A673 (cell line): ENCODE results near the gene GRID1. TPM values are rescaled to one million over a fixed set of nuclear protein-coding genes. Genes with fewer than 3 reads are reported as not detected.

ENCODE experiments used
- BruUV-seq: library from RNA; stranded (reverse); fragments of 400-500 nt; replicated peaks from 2 replicates; lab custom pipeline; 2021; lab: Mats Ljungman, UMichigan
- CTCF ChIA-PET: fragments of 300-600 bp; sonication (Branson Sonifier 250); formaldehyde crosslinking; loops from one replicate; lab custom pipeline; 2022; ENCODE audit warnings: antibody characterized with exemption; lab: Charles Lee
- POLR2A ChIA-PET: fragments of 300-600 bp; sonication (Branson Sonifier 250); formaldehyde crosslinking; loops from one replicate; lab custom pipeline; 2022; ENCODE audit warnings: antibody characterized with exemption; ENCODE audit not compliant: low non-redundant PET; lab: Charles Lee
- DNase-seq: peaks from one replicate; pipeline ENCODE4 v3.0.0-alpha.2; 2015; ENCODE audit warnings: low spot score
- H3K27ac ChIP-seq: fragments of 200-600 bp; sonication (generic); 2 replicates; pipeline ENCODE4 v1.5.1; 2016; ENCODE audit warnings: mixed run types, low read depth, mild to moderate bottlenecking, mixed read lengths, antibody characterized with exemption, low read length; ENCODE audit not compliant: poor library complexity, severe bottlenecking
- H3K27me3 ChIP-seq: fragments of 200-600 bp; sonication (generic); replicated peaks from 2 replicates; pipeline ENCODE4 v1.6.1; 2017; ENCODE audit warnings: mixed run types, low read depth, mild to moderate bottlenecking, mixed read lengths, antibody characterized with exemption, low read length; ENCODE audit not compliant: insufficient read depth, poor library complexity
- H3K36me3 ChIP-seq: fragments of 200-600 bp; sonication (generic); 2 replicates; pipeline ENCODE4 v1.6.1; 2016; ENCODE audit warnings: mixed run types, mild to moderate bottlenecking, mixed read lengths, antibody characterized with exemption, low read length; ENCODE audit not compliant: insufficient read depth, poor library complexity, severe bottlenecking
- H3K4me1 ChIP-seq: fragments of 200-600 bp; sonication (generic); 2 replicates; pipeline ENCODE4 v1.6.1; 2017; ENCODE audit warnings: mixed run types, mild to moderate bottlenecking, mixed read lengths, antibody characterized with exemption, low read length; ENCODE audit not compliant: insufficient read depth, poor library complexity, severe bottlenecking
- H3K4me3 ChIP-seq: fragments of 200-600 bp; sonication (generic); 2 replicates; pipeline ENCODE4 v1.5.1; 2016; ENCODE audit warnings: low read depth, mixed run types, mild to moderate bottlenecking, mixed read lengths, low read length; ENCODE audit not compliant: poor library complexity, severe bottlenecking
- H3K9me3 ChIP-seq: fragments of 200-600 bp; sonication (generic); 2 replicates; pipeline ENCODE4 v1.6.1; 2016; ENCODE audit warnings: mixed run types, low read depth, mild to moderate bottlenecking, mixed read lengths, antibody characterized with exemption, low read length; ENCODE audit not compliant: poor library complexity, severe bottlenecking
- CTCF ChIP-seq: fragments of 300-800, 200-600 bp; sonication (generic); conservative IDR thresholded peaks from 2 replicates; pipeline ENCODE4 v1.5.1; 2017; ENCODE audit warnings: low read depth, mild to moderate bottlenecking, antibody characterized with exemption, low read length, moderate library complexity, mixed read lengths
- EZH2 ChIP-seq: fragments of 200-600 bp; sonication (generic); IDR thresholded peaks from 2 replicates; pipeline ENCODE4 v1.6.1; 2017; ENCODE audit warnings: borderline replicate concordance, low read depth, mild to moderate bottlenecking, mixed read lengths, antibody characterized with exemption, low read length; ENCODE audit not compliant: poor library complexity, severe bottlenecking
- intact Hi-C: fragments of 100-400 bp; cut with micrococcal nuclease; formaldehyde crosslinking; loops from one replicate; pipeline ENCODE4 v1.10.0; 2022; ENCODE audit not compliant: unreplicated experiment
- total RNA-seq: library from RNA; stranded (reverse); gene quantifications from 2 replicates; pipeline ENCODE4 v1.2.3, GENCODE V29; 2021

Gene GRID1
- total RNA-seq, 1 experiment from 2014 or later: not detected

- no peak overlapping the region for H3K4me3 ChIP-seq
- DNase-seq: no peak
- TF ChIP-seq CTCF: no peak
- no peak for TF ChIP-seq EZH2
- intact Hi-C loops: no loop called here
- no peaks in the 10 kb centered on the region for H3K36me3 ChIP-seq
- ChIA-PET POLR2A (no interaction called here), CTCF (no interaction called here)
- no peaks in the 10 kb centered on the region for H3K27me3 ChIP-seq
- no peak overlapping the region for H3K27ac ChIP-seq
- no TSS peak for BruUV-seq
- no peaks in the 10 kb centered on the region for H3K9me3 ChIP-seq
- no peaks in the 10 kb centered on the region for H3K4me1 ChIP-seq
Measured at GRCh38 chr10:86105640-86106039, 261.0 kb downstream of the GRID1 start.

GRCh38 chr10:86105181-86105580 lies 261.4 kb downstream of the GRID1 start:
- Histone ChIP-seq H3K27ac (no peak overlapping the region), H3K4me3 (no peak overlapping the region), H3K36me3 (no peaks in the 10 kb centered on the region), H3K27me3 (no peaks in the 10 kb centered on the region), H3K9me3 (no peaks in the 10 kb centered on the region), H3K4me1 (no peaks in the 10 kb centered on the region)
- POLR2A ChIA-PET: no interaction called here
- CTCF ChIA-PET: no interaction called here
- BruUV-seq: no TSS peak
- DNase-seq: no peak
- no peak for TF ChIP-seq CTCF
- intact Hi-C loops: no loop called here

- POLR2A ChIA-PET: no interaction called here
- CTCF ChIA-PET: no interaction called here
- Histone ChIP-seq H3K27ac (no peak overlapping the region), H3K4me3 (no peak overlapping the region), H3K27me3 (no peaks in the 10 kb centered on the region), H3K36me3 (no peaks in the 10 kb centered on the region), H3K4me1 (no peaks in the 10 kb centered on the region), H3K9me3 (no peaks in the 10 kb centered on the region)
- intact Hi-C loops: no loop called here
- TF ChIP-seq EZH2: no peak
- TF ChIP-seq CTCF: no peak
- no peak for DNase-seq
- no TSS peak for BruUV-seq
Measured at GRCh38 chr10:86104611-86105145, 261.9 kb downstream of the GRID1 start.
